PC-9 (cell line): ENCODE data around the gene PNPO.

Experiments used
- CTCF ChIP-seq: fragments of 200-600 bp; sonication (generic); conservative IDR thresholded peaks from 2 replicates; pipeline ENCODE4 v1.6.1; 2017; ENCODE audit warnings: mixed run types, antibody characterized with exemption, mild to moderate bottlenecking, moderate library complexity
- EZH2 ChIP-seq: fragments of 200-600 bp; sonication (generic); IDR thresholded peaks from 2 replicates; pipeline ENCODE4 v1.8.0; 2017; ENCODE audit warnings: antibody characterized with exemption, low read depth

DNA sequence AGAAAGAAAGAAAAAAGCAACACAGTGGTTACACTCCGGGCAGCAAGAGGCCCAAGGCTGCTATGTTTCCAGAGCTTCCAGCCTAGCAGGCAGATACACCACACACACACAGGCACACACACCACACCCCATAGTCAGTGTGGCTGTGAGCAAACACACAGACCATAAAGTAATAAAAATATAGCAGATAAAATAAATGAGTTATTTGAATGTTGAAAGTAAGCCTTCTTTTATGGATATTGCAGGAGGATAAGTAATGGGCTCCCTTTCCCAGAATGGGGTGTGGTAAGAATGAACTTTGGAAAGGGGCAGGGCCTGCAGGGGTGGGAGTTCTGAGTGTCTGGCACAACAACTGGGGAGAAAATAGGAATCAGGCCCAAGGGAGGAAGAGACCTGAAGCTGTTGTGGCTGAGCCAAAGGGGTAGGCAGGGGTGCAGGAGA is 24.7 kb downstream of the PNPO start:
- no peak for TF ChIP-seq CTCF
- TF ChIP-seq EZH2, result no peak
